Amygdala (tissue), 56 donors: ENCODE measurements around the gene ZNF586.
"Not testable (repeated sequence)": the region's sequence is repeated elsewhere in the genome, so short reads cannot be mapped to it uniquely, and the experiment has no call there.

ENCODE experiments used
- DNase-seq, 56 donors: peaks; one replicate each; lab custom pipeline; 2025; lab: John Stamatoyannopoulos, UW

ZNF586 gene

DNA sequence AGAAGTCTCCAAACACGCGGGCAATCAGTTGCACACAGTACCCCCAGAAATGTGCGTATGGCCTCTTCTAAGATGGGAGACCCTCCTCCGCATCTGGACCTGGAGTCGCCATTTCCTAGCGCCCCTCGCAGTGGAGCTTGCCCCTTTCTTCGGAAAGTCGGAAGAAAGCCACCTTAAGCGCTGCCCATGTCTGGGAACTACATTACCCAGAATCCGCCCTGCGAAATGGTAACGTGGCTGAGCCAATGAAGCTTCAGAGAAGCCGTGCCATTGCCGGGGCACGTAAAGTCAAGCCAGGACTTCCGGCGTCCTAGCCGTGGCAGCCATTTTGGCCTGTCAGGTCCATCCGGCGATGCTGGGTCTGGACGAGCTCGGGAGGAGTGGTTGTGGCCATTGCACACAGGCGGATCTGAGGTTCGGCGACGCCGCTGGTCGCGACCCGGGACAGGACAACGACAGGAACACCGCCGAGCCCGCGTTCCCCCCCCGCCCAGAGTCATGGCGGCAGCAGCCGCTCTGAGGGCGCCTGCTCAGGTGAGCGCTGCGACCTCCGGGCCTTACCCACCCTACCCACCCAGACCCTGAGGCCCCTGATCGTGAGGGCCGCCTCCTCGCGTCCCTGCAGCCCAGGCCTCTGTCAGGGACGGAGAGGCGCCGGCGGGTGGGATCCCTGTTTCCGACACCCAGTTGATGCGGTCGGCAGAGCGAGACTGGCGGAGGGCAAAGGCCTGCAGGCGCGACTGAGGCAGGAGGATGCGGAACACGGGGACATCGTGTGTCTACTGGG is at the start of gene ZNF586:
Gene ZNF586, plus strand, starts transcription at position 332 of the 787 bp plus-strand sequence. Its CDS starts 167 bp downstream, at position 499.
- DNase-seq = peak; percentile 5 to 95 (median 84)

DNA sequence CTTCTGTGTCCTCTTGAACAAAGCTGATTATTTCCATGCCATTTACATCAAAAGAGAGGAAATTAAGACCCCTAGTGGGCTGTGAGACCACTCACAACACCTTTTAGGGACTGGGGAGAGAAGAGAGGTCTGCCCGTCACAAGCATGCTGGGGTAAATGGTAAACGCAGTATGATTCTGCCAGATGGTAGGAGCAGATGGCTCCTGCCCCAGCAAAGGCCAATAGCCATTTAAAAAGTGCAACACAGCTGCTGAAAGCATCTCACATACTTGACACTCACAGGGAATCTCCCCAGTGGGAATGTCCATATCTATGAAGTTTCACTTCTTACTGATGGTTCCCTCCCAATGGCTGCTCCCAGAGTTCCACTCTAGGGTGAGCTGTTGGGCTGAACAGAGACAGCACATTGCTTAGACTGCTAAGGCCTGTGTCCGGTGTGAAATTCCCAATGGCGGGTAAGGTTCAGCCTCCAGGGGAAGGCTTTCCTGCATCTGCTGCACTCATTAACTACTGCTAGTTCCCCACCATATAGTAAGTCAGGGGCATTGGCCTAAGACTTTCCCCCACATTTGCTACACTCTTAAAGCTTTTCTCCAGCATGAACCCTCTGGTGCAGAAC is 49.5 kb upstream of the ZNF586 start:
- DNase-seq = no peak

DNA sequence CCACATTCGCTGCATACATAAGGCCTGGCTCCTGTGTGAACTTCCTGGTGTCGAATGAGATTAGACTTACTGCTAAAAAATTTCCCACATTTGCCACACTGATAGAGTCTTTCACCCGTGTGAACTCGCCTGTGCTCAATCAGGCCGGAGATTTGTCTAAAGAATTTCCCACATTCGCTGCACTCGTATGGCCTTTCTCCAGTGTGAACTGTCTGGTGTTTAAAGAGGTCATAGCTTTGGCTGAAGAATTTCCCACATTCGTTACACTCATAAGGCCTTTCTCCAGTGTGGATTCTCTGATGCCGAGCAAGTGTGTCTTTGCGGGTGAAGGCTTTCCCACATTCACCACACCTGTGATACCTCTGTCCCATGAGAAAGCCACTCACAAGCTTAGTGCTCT is 48.6 kb upstream of the ZNF586 start:
- no peak for DNase-seq

DNA sequence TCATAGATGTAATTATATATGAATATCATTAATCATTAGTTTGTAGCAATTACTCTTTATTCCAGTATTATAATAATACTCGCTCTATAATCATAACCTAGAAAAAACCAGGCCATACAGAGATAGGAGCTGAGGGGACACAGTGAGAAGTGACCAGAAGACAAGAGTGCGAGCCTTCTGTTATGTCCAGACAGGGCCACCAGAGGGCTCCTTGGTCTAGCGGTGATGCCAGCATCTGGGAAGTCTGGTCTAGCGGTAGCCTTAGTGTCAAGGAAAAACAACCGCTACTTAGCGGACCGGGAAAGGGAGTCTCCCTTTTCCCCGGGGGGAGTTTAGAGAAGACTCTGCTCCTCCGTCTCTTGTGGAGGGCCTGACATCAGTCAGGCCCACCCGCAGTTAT is 31.2 kb upstream of the ZNF586 start:
- peak in 30 of 56 donors; percentile 0 to 62 (median 10) for DNase-seq

DNA sequence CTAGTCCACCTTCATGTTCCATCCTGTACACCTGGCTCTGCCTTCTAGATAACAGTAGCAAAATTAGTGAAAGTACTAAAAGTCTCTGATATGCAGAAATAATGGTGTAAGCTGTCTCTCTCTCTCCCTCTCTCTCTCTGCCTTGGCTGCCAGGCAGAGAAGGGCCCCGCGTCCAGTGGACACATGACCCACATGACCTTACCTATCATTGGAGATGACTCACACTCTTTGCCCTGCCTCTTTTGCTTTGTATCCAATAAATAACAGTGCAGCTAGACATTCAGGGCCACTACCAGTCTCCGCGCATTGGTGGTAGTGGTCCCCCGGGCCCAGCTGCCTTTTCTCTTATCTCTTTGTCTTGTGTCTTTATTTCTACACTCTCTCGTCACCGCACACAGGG is 30.7 kb upstream of the ZNF586 start:
- DNase-seq = not testable (repeated sequence)

DNA sequence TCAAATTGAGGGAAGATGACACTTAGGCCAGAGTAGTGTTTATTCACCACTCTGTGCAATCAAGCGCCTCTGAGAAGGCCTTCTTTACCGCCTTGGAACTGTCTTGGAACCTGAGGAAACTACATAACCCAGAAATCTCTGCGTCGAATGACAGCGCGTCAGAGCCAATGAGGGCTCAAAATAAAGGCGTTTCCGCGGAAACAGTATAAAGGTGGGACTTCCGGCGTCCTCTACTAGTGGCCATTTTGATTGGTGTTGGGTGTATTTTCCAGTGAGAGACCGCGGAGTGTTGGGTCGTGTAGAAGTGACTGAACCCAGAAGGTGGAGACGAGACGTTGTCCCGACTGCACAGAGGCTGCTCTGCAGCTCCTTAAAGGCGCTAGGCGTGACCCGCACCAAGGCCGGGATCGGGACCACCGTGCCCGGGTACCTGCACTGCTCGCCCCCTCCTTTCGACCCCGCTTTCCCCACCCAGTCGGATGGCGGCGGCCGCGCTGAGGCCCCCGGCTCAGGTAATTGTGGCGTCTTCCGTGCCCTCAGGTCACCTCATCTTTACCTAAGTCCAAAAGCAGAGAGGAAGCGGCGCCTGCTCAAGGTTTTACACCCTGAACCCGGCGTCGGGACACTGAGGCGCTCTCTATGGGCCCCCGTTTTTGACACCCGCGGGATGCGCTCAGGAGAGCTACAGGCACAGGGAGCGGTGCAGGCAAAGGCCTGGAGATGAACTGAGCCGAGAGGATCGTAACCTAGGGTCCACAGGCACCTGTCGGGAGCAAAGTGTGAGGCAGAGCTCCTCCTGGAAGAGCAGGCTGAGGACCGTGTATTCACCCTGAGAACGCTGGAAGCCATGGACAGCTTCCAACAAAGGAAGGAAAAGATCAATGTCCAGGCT is 22.6 kb upstream of the ZNF586 start, which contains the start of gene ZNF776:
Gene ZNF776, plus strand, starts transcription at position 236 of the 892 bp plus-strand sequence. Its CDS starts 244 bp downstream, at position 480.
- DNase-seq = peak; percentile 28 to 94 (median 74)

DNA sequence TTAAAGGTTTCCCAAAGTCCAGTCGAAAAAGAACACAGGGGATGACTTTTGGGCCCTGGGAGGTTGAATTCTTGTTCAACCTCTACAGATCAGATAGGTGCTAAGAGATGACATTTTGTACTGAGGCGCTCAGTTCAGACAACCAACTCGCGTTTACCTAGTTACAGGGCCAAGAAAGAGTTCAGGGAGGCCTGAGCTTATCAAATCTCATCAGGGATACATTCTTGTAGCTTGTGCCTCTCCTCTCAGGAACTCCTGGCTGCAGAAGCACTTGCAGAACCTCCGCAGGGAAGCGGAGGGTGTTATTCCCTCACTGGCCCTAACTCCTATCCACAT is 22.0 kb upstream of the ZNF586 start:
- no peak for DNase-seq

DNA sequence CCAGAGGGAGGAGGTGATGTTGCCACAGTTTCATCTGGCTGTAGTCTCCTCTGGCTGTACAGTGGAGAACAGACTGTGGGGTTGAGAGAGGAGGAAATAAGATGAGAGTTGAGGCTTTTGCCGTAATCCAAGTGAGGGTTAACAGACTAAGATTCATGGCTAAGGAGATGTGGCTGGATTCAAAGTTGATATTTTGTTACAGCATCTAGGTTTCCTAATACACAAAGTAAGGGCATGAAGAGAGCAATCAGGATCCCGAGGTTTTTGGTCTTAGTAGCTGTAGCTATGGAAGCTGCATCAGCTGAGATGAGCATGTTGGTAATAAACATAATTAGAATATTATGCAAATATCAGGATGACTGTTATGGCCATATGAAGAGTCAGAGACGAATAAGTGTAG is 21.4 kb upstream of the ZNF586 start:
- no peak for DNase-seq

DNA sequence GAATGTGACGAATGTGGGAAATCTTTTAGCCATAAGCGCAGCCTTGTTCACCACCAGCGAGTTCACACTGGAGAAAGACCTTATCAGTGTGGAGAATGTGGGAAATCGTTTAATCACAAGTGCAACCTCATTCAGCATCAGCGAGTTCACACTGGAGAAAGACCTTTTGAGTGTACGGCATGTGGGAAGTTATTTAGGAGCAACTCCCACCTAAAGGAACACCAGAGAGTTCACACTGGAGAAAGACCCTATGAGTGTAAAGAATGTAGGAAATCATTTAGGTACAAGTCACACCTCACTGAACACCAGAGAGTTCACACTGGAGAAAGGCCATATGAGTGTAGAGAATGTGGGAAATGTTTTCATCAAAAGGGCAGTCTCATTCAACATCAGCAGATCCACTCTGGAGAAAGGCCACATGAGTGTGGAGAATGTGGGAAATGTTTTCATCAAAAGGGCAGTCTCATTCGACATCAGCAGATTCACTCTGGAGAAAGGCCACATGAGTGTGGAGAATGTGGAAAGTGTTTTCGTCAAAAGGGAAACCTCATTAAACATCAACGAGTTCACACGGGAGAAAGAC is 15.3 kb upstream of the ZNF586 start:
- no peak for DNase-seq

DNA sequence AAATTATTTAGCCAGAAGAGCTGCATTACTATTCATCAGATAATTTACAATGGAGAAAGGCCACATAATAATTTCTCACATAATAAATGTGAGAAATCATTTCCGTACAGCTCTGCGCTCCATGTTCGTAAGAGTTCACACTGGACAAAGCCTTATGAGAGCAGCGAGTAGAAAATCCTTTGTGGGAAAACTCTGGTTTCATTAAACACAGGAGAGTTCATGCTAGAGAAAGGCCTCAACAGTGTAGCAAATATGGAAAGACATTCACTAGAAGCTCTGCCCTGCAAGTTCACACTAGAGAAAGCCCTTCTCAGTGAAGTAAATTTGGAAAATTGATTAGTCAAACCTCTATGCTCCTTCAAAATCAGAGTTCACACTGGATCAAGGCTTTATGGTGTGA is 14.4 kb upstream of the ZNF586 start:
- no peak for DNase-seq

DNA sequence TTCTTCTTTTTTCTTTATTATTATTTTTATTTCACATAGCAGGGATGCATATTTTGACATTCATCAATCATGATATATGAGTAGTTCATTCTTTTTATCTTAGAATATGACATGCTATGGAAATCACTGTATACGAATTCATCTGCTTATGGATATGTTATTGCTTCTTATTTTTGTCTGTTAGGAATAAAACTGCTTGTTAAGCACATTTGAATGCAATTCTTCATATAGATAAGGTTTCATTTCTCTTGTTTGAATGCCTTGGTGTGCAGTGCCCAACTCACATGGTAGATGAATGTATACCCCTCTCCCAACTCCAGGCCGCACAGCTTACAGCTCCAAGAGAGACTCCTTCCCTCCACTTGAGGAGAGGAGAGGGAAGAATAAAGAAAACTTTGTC is 11.5 kb upstream of the ZNF586 start:
- no peak for DNase-seq

DNA sequence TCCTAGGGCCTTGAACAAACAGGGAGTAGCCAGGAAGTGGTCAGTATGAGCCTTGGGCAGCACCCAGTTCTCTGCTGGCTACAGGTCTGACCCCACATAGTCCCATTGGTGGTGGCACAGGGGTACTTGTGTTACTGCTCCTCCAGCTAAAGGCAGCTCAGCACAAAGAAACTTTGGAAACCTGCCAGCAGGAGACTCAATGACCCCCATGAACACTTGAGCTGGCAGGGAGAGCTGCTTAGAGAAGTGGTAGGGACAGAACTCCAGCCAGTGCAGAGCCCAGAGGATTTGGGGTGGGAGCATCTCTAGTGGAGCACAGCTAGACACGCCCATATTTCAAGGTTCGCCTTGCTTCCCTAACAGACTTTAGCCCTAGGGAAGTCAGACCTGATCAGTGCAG is 10.4 kb upstream of the ZNF586 start:
- DNase-seq = peak in 3 of 56 donors; percentile 1 to 5 (median 2)

DNA sequence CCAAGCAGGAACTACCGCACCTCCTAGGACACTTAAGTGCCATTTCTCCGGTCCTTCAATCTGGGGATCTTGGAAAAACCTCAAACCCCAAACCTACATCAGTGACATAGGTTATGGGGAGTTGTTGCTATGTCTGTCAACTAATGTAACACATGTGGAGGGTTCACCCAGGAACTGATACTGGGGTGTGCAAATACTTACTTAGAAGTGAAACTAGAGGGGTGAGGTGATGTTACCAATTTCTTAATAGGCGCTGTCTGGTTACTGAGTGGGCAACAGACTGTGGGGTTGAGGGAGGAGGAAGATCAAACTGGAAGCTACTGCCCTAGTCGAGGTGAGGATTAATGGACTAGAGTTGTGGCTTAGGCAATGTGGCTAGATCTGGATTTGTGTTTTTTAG is 1.9 kb downstream of the ZNF586 start:
- DNase-seq = no peak

DNA sequence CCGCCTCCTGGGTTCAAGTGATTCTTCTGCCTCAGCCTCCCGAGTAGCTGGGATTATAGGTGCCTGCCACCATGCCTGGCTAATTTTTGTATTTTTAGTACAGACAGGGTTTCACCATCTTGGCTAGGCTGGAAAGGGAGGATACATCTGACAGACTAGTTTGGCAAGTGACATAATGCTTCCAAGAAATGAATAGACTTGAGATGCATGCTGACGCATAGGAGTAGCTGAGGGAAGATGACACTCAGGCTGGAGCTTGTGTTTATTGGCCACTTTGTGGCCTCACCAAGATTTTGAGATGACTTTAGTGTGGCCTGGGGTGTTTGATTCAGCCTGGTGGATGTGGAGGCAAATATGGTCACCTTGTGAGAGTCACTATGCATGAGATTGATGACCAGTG is 4.0 kb downstream of the ZNF586 start:
- no peak for DNase-seq

DNA sequence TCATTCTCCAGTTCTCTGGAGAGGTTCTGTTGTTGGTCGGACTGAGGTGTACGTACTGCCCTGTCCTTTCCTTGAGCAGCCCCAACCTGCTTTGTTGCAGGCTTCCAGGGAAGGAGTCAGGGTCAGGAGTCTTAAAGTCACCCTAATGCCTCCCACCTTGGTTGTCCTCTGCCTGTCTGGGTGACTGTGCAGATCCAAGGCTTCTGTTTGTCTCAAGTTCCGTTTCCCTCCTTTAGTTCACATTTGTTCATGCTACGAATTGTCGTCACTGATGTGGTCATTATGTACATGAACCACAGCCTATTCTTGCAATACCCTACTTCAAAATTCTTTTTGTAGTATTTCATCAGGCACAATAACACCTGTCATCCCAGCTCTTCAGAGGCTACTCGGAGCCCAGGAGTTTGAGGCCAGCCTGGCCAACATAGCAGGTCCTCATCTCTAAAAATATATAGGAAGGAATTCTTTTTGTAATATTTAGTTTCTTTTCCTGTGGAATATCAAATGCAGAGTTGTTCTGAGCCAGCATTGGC is 7.4 kb downstream of the ZNF586 start:
- no peak for DNase-seq

DNA sequence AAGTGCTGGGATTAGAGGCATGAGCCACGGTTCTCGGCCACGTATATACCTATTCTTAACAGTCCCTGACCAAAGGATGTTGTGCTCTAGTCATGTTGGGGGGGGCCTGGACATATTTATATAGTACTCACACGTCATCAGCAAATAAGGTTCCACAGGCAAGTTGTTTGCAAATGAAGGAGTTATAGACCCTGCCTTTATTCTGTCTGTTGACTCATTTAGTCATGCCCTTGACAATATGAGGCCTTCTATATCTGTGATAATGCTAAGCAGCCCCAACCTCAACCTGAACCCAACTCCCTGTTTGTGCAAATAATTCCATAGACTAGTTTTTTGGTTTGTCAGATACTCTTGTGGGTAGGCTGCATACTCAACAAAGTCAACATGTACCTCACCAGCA is 8.9 kb downstream of the ZNF586 start:
- DNase-seq = no peak

DNA sequence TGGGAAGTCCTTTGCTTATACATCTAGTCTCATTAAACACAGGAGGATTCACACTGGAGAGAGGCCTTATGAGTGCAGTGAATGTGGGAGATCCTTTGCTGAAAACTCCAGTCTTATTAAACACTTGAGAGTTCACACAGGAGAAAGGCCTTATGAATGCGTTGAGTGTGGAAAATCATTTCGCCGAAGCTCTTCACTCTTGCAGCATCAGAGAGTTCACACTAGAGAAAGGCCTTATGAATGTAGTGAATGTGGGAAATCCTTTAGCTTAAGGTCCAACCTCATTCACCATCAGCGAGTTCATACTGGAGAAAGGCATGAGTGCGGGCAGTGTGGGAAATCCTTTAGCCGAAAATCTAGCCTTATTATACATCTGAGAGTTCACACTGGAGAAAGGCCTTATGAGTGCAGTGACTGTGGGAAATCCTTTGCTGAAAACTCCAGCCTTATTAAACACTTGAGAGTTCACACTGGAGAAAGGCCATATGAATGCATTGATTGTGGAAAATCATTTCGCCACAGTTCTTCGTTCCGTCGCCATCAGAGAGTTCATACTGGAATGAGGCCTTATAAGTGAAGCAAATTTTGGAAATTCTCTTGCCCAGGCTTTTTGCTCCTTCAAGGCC is 9.9 kb downstream of the ZNF586 start:
- no peak for DNase-seq

DNA sequence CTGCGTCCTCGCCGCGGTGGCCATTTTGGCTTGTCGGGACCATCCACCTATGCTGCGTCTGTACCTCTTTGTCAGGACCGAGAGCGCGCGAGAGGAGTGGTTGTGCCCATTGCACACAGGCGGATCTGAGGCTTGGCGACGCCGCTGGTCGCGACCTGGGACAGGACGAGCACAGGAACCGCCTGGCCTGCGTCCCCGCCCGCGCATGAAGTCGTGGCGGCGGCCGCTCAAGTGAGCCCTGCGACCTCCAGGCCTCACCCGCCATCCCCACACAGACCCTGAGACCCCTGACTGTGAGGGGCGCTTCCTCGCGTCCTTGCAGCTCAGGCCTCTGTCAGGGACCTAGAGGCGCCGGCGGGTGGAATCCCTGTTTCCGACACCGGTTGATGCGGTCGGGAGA is 16.8 kb downstream of the ZNF586 start:
- DNase-seq = no peak

DNA sequence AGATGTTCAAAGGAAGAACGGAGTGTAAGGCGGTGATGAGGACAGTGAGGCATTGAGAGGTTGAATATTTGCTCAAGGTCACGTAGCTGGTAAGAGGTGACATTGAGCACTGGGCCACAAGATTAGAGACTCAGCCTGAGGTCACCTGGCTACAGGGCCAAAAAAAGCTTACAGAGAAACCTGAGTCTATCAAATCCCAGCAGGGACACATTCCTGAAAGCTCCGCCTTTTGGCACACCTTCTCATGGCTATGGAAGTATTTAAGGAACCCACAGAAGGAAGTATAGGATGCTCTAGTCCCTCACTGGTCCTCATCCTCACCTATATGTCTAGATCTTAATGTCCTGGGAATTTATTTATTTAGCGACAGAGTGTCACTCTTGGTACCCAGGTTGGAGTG is 17.4 kb downstream of the ZNF586 start:
- DNase-seq = no peak

DNA sequence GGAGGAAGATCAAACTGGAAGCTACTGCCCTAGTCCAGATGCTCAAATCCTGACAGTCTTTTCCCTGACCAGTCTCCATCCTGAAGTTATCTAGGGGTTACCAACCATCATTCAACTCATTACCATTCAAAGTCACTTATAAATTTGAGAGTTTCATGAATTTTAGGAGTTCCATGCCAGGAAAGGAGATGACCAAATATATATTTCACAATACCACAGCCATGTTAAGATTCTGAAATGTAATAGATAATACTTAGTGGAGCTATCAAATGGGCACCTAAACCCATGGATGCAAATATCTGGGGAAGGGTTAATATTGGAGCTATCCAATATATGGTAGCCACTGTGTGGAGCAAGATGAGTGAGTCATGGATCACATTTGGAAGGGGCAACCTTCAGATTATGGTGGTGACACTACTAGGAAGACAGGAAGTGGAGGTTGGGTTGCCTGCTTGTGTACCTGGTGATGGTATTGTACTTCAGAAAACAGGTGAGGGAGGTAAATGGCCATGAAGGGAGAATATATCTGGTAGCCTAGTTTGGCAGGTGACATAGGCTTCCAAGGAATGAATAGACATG is 18.7 kb downstream of the ZNF586 start:
- DNase-seq = no peak
